HG03521 (cell line): ENCODE measurements around the gene SPACA6.

Source experiments
- ATAC-seq: cut with Tn5 transposase; IDR thresholded peaks from one replicate; pipeline ENCODE4 v1.9.1; 2021; ENCODE audit warnings: mild to moderate bottlenecking, moderate library complexity; ENCODE audit not compliant: unreplicated experiment

The SPACA6 gene

DNA sequence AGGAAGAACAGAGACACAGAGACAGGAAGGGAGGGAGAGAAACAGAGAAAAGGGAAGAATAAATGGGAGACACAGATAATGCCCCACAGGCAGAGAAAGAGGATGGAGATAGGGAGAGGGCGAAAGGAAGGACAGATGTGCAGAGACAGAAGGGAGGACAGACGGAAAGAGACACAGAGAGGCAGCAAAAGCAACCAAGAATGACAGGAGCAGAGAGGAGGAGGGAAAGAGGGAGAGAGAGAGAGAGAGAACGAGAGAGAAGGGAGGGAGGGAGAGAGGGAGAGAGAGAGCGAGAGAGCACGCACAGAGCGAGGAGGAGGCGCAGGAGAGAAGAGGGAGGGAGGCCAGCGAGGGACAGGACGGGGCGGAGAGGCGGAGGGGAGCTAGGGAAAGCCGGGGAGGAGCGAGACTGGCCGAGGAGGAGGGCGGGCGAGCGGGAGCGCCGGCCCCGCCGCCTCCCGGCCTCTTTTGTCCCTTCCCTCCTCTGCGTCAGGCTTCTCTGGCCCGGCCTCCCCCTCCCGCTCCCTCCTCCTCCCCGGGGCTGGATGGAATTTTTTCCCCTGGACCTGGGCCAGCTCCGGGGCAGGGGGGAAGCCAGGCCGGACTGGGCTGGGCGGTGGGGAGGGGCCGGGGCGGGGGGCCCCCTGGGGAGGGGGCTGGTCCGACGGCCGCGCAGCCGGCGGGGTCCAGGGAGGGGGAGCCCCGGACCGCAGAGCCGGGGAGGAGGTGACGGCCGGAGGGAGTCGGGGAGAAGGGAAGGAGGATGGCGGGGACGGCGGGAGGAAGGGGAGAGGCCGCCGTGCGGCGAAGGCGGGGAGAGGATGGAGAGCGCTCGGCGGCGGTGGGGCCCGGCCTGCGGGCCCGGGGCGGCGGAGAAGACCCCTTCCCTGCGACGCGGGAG, 4.2 kb upstream of the SPACA6 start:
- ATAC-seq, result no peak

DNA sequence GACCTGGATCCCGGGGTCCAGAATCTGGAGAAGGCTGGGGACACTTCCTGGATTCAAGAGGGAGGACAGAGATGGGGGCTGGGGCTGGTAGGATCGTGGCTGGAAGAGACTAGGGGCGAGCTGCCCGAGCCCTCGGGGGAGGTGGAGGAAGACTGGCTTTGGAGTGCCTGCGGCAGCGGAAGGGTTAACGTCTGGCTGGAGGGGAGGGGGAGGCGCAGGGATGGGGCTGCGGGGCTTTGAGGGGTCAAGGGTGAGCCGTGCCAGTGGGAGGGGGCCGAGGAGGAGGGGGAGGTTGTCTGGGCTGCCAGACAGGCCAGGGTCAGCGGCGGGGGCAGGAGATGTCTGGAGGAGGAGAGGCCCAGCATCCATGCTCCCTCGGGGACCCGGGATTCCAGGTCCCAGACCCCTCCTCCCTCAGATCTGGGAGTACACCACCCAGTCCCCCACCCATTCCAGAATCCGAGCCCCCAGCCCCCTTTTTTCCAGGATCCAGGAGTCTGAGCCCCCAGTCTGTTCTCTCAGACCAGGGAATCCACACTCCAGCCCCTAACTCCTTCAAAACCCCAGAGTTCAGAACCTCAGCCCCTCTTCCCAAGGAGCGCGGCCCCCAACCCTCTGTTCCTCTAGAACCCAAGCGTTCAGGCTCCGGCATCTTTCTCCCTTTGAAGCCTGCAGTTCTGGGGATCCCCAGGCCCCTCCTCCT, 3.2 kb upstream of the SPACA6 start:
- no peak for ATAC-seq

DNA sequence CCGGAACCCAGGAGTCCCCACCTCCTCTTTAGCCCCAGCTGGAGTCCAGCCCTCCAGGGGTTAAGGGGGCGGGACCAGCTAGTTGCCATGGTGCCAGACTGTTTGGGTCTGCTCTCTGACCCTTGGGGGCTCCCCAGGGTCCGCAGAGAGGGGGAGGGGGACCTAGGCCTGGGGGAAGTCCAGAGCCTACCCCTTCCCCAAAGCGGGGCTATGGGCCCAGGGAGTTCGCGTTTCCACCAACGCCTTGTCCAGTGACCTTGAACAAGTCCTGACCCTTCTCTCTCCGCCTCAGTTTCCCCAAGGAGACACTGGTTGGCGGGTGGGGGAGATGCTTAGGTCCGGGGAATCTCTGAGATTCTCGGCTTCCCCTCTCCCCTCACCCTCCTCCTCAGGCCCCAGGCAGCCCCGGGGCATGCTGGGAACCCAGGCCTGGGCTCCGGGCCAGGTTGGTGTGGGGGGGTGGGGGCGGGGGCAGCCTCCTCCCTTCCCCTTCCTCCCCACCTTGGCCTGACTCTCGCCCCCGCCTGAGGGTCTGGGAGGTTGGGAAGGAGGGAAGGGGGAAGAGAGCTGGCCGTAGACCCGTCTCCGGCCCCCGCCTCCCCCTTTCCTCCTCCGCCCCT, 2.6 kb upstream of the SPACA6 start:
- ATAC-seq, result no peak

- no peak for ATAC-seq
These were observed 2.0 kb upstream of the SPACA6 start for GRCh38 chr19:51691074-51691583.

DNA sequence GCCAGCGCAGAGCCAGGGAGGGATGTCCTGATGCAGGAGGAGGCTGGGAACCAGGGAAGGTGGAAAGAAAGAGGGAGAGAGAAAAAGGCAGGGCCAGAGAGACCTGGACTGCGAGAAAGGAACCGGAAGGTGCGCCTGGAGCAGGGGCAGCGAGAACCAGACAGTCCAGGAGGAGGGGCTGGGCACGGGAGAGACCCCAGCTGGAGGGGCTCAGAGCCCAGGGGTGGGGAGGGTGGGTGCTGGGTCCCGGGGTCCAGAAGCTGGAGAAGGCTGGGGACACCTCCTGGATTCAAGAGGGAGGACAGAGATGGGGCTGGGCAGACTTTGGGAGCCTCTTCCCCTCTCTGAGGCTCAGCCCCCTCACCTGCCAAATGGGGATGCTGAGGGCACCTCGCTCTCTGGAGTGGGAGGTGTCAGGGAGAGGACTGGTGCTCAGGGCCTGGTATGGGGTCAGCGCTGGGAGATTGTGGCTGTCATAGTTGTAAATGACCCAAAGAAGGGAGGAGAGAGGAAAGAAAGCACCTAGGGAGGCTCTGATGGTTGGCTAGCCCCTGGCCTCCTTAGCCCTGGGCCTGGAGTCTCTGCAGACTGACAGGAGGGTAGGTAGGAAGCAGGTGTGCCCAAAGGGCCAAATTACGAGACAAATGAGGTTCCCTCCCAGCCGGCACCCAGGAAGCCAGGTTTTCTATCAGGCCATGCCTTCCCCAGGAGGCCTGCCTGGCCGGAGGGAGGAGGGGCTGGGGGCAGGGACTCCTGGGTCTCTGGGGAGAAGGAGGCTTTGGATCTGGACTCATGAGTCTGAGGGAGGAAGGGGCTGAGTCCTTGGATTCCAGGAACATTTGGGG, 1.3 kb upstream of the SPACA6 start:
- ATAC-seq, result no peak

- no peak for ATAC-seq
These were observed 662 bp upstream of the SPACA6 start for GRCh38 chr19:51692468-51692867.

DNA sequence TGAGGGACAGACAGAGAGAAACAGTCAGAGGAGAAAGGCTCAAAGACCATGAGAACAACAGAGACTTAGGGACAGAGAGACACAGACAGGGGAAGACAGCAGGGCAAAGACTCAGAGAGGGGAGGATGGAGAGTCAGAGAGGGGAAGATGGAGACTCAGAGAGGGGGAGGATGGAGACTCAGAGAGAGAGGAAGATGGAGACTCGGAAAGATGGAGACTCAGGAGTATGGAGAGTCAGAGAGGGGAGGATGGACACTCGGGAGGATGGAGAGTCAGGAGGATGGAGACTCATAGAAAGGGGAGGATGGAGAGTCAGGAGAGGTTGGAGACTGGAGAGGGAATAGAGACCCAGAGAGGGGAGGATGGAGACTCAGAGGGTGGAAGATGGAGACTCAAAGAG, 689 bp downstream of the SPACA6 start:
- ATAC-seq, result no peak

DNA sequence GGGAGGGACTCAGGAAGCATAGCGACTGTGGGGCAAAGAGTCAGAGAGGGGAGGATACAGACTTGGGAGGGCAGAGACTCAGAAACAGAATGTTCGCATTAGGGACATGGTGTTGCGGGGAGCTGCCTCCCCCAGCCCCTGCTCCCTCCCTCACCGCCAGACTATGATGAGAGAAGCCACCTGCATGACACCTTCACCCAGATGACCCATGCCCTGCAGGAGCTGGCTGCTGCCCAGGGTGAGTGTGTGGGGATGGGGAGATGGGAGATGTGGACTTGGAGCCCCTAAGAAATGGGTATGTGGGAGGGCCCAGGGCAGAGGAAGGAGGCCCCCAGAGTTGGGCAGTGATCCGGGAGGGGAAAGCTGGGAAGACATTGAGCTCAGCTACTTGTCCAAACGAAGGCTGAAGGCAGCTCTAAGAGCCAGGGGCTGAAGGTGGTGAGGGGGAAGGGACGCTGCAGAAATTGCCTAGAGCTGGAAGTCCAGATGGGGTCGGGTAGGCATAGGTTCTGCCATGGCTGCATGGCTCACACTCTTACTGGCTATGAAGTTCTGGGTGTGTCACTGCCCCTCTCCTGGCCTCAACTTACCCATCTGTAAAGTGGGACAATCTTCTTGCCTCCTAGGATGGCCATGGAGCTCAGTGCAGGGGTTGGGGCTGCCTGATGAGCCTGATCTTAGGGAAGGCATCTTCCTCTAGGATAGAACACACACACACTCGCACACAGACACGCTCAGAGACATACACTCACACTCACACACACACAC, 1.4 kb downstream of the SPACA6 start:
- no peak for ATAC-seq

DNA sequence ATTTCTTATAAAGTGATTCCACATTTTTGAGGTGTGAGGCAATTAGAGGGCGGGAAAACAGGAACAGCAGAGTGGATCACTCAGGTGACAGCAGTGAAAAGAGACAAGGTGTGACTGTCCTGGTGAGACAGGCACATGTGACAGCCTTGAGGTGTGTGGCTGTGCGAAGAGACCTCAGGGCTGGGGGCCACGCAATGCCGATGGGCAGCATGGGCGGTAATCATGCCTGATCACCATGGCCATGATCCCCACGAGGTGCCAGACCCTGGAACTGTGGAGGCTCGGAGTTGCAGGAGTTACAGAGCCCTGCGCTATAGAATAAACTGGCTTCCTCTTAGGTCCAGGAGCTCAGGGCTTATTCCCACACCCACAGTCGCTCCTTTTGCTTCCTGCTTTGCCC, 2.0 kb downstream of the SPACA6 start:
- ATAC-seq, result no peak

GRCh38 chr19:51695702-51696315, 2.7 kb downstream of the SPACA6 start:
- no peak for ATAC-seq

- no peak for ATAC-seq
These were observed 3.5 kb downstream of the SPACA6 start for GRCh38 chr19:51696606-51697005.

DNA sequence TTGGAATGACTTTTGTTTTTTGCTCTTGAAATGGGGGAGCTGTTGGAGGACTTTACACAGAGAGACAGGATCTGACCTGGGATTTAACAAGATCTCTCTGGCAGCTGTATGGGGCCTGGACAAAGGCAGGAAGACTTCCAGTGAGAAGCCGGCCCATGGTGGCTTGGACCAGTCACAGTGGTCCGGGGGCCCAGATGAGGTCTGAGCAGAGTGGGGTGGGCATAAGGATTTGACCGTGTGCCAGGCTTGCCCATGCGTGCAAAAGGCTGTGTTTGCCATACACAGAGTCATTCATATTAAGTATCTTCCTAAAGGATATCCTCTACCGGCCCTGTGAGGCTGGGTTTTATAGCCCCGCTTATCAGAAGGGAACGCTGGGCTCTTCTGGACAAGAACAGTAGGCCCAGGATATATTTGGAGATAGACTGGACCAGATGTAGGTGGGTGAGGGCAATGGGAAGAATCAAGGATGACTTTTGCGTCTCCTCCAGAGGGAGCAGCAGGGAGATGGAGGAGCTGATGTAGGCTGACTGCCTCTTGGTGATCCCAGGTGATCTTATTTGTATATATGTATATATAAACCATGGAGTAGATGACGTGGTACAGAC, 4.1 kb downstream of the SPACA6 start:
- no peak for ATAC-seq

- ATAC-seq, result no peak
These were observed 5.2 kb downstream of the SPACA6 start for GRCh38 chr19:51698296-51698695.

- no peak for ATAC-seq
These were observed 6.0 kb downstream of the SPACA6 start for GRCh38 chr19:51699170-51699569.

DNA sequence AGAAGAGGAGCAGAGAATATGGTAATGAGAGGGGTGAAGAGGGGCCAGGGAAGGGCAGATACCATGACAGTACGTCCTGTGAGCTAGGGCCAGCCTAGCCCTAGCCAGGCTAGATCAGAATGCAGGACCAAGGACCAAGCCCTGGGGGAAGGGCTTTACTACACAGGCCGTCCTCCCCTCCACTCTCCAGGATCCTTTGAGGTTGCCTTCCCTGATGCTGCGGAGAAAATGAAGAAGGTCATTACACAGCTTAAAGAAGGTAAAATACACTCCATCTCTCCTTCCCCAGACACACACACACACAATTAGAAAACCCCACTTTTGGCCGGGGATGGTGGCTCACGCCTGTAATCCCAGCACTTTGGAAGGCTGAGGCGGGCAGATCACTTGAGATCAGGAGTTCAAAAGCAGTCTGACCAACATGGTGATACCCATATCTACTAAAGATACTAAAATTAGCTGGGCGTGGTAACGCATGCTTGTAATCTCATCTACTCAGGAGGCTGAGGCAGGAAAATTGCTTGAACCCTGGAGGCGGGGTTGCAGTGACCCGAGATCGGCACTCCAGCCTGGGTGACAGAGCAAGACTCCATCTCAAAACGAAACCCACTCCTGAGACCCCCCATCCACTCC, 8.5 kb downstream of the SPACA6 start:
- no peak for ATAC-seq

DNA sequence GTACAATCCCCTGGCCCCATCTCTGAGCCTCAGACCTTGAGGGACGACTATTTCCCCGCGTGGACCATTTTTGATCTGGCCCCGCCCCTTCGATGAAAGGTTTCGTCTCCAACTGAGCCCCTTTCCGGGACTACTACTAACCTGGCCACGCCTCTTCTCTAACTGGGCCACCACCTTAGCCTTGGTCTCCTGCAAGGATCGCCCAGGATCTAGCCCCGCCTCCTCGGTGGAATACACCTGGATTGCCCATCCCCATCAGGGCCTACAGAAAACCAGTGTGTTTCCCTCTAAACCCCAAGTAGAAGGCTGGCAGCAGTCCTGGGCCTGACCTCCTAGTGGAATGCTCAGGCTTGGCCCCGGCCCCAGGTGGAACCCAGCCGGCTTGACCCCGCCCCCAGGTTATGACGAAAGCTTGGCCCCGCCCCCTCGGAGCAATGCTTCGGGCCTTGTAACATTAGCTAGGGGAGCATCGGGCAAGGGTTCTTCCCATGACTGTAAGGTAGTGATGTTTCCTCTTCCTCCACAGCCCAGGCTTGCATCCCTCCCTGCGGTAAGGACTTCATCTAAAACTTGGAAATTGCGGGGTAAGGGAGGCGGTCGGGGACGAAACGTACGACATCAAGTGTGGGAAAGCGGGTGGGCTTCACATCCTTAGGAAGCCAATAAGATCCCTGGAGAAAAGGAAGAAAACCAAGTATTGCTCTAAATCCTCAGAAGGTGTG, 9.1 kb downstream of the SPACA6 start:
- no peak for ATAC-seq

DNA sequence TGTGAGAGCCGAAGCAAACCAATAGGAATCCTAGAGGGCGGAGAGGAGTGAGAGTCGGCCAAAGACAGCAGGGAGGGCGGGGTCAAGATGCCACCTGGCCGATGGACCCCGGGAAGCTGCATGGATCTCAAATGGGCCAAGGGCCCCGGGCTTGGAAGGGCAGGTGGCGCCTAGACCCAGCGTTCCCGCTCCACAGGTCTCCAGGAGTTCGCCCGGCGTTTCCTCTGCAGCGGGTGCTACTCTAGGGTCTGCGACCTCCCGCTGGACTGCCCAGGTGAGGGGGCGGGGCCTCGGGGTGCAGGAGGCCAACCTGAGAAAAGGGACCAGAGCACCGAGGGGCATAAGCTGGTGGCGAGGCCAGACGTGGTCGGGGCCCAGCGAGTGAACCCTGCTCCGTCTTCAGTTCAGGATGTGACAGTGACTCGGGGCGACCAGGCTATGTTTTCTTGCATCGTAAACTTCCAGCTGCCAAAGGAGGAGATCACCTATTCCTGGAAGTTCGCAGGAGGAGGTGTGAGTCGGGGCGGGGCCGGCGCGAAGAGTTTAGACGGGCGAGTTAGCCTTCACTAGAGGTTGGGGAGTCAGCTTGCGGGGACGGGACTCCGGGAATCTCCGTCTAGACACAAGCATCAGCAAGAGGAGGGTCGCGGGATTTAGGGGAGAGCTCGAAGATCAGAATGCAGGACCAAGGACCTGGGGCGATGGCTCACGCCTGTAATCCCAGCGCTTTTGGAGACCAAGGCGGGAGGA, 9.9 kb downstream of the SPACA6 start:
- no peak for ATAC-seq
